ENCODE measurements around the gene APOL6.
"Not testable (repeated sequence)": the region's sequence is repeated elsewhere in the genome, so short reads cannot be mapped to it uniquely, and the experiment has no call there.

The APOL6 gene

GRCh38 chr22:35681454-35682052 is 33.3 kb downstream of the APOL6 start:
- no peak for DNase-seq

GRCh38 chr22:35683560-35683959 is 35.3 kb downstream of the APOL6 start:
- DNase-seq = no peak

- no peak for DNase-seq
These were observed 36.0 kb downstream of the APOL6 start for GRCh38 chr22:35684270-35684700.

- no peak for DNase-seq
These were observed 36.5 kb downstream of the APOL6 start for GRCh38 chr22:35684732-35685131.

- no peak for DNase-seq
These were observed 37.5 kb downstream of the APOL6 start for GRCh38 chr22:35685731-35686130.

- DNase-seq = no peak
These were observed 38.1 kb downstream of the APOL6 start for GRCh38 chr22:35686298-35686697.

GRCh38 chr22:35687461-35687860 is 39.2 kb downstream of the APOL6 start:
- no peak for DNase-seq

- DNase-seq = no peak
These were observed 40.8 kb downstream of the APOL6 start for GRCh38 chr22:35688913-35689675.

- no peak for DNase-seq
These were observed 41.8 kb downstream of the APOL6 start for GRCh38 chr22:35690001-35690400.

- no peak for DNase-seq
These were observed 47.0 kb downstream of the APOL6 start for GRCh38 chr22:35695202-35695601.

GRCh38 chr22:35697142-35697541 is 48.9 kb downstream of the APOL6 start:
- DNase-seq = no peak

GRCh38 chr22:35699852-35700251 is 51.6 kb downstream of the APOL6 start:
- not testable (repeated sequence) for DNase-seq

GRCh38 chr22:35703861-35704584 is 55.8 kb downstream of the APOL6 start:
- DNase-seq = no peak

GRCh38 chr22:35705141-35705540 is 56.9 kb downstream of the APOL6 start:
- DNase-seq = peak; percentile 76

GRCh38 chr22:35708453-35708852 is 60.2 kb downstream of the APOL6 start:
- DNase-seq = no peak

GRCh38 chr22:35708917-35709316 is 60.7 kb downstream of the APOL6 start:
- no peak for DNase-seq

GRCh38 chr22:35711336-35711735 is 63.1 kb downstream of the APOL6 start:
- DNase-seq = no peak

- DNase-seq = no peak
These were observed 64.4 kb downstream of the APOL6 start for GRCh38 chr22:35712672-35713071.

GRCh38 chr22:35717572-35717971 is 69.3 kb downstream of the APOL6 start, which contains the start of gene APOL5:
Gene APOL5 (plus strand): TSS chr22:35717872. CDS start chr22:35717872, 0 bp downstream.
- no peak for DNase-seq
